Panc1 (cell line): Measurements from ENCODE around the gene TIMM44. TPM values are rescaled to one million over a fixed set of nuclear protein-coding genes. Genes with fewer than 3 reads are reported as not detected.

Source experiments
- ATAC-seq: fragments of 200-7000 bp; cut with Tn5 transposase; 2 replicates; pipeline ENCODE4 v1.9.1; 2020; ENCODE audit warnings: mild to moderate bottlenecking, moderate library complexity
- BruUV-seq: library from RNA; stranded (reverse); fragments of 400-500 nt; replicated peaks from 2 replicates; lab custom pipeline; 2021; lab: Mats Ljungman, UMichigan
- CTCF ChIA-PET: fragments of 300-600 bp; sonication (Branson Sonifier 250); formaldehyde crosslinking; loops from one replicate; lab custom pipeline; 2022; ENCODE audit warnings: antibody characterized with exemption; lab: Charles Lee
- POLR2A ChIA-PET: fragments of 300-600 bp; sonication (Branson Sonifier 250); formaldehyde crosslinking; loops from one replicate; lab custom pipeline; 2022; ENCODE audit warnings: antibody characterized with exemption; lab: Charles Lee
- DNase-seq: peaks from one replicate; pipeline ENCODE4 v3.0.0-alpha.2; 2010; ENCODE audit warnings: low read depth, low spot score
- H3K27ac ChIP-seq: 2 replicates; pipeline ENCODE4 v1.5.1; 2011; ENCODE audit warnings: mild to moderate bottlenecking, low read length, inconsistent platforms
- H3K27me3 ChIP-seq: fragments of 200-500 bp; sonication (Bioruptor generic); 2 replicates; pipeline ENCODE4 v1.6.0; 2014; ENCODE audit warnings: low read length, inconsistent platforms; ENCODE audit not compliant: control insufficient read depth, insufficient read depth
- H3K36me3 ChIP-seq: fragments of 200-500 bp; sonication (Bioruptor generic); 2 replicates; pipeline ENCODE4 v1.5.1; 2014; ENCODE audit warnings: inconsistent platforms, mild to moderate bottlenecking, low read length, moderate library complexity; ENCODE audit not compliant: control insufficient read depth, insufficient read depth
- H3K4me1 ChIP-seq: 2 replicates; pipeline ENCODE4 v1.5.1; 2011; ENCODE audit warnings: inconsistent platforms, mild to moderate bottlenecking, low read length, moderate library complexity; ENCODE audit not compliant: control insufficient read depth, insufficient read depth
- H3K4me3 ChIP-seq, 2 experiments: 2 replicates each; pipeline ENCODE4 v1.5.1; 2011 to 2012; ENCODE audit warnings: low read depth in 2 of 2, low read length in 2 of 2, mild to moderate bottlenecking in 2 of 2, inconsistent platforms in 1 of 2, moderate library complexity in 1 of 2
- H3K9me3 ChIP-seq: fragments of 200-500 bp; sonication (Bioruptor generic); 2 replicates; pipeline ENCODE4 v1.5.1; 2014; ENCODE audit warnings: low read depth, mild to moderate bottlenecking, inconsistent platforms, low read length, moderate library complexity; ENCODE audit not compliant: control insufficient read depth, insufficient read depth
- POLR2AphosphoS5 ChIP-seq: IDR thresholded peaks from 2 replicates; pipeline ENCODE4 v1.6.1; 2012; ENCODE audit warnings: mild to moderate bottlenecking, low read depth, low read length, moderate library complexity
- SIN3A ChIP-seq: IDR thresholded peaks from 2 replicates; pipeline ENCODE4 v1.6.1; 2012; ENCODE audit warnings: low read depth, mild to moderate bottlenecking, low read length, moderate library complexity, borderline replicate concordance; ENCODE audit not compliant: insufficient read depth
- TCF7L2 ChIP-seq: IDR thresholded peaks from 2 replicates; pipeline ENCODE4 v1.6.1; 2011; ENCODE audit warnings: mild to moderate bottlenecking, low read depth, low read length, inconsistent platforms
- in situ Hi-C: cut with HindIII; loops from 2 replicates; pipeline ENCODE4 v1.10.0; 2016; ENCODE audit warnings: low sequenced_read_pairs, low pct_unique_long_range_greater_than_20kb
- intact Hi-C: fragments of 100-400 bp; cut with micrococcal nuclease; formaldehyde crosslinking; loops from one replicate; pipeline ENCODE4 v1.10.0; 2022; ENCODE audit not compliant: unreplicated experiment
- total RNA-seq: library from RNA; stranded (reverse); gene quantifications from one replicate; pipeline ENCODE4 v1.2.1, GENCODE V29; 2021; ENCODE audit not compliant: unreplicated experiment
- TF ChIP-seq, protein P1 (sequence below), 2 experiments: IDR thresholded peaks; 2 replicates each; pipeline ENCODE4 v1.6.1; 2011 to 2012; ENCODE audit warnings: low read depth in 2 of 2, control low read depth in 1 of 2, low read length in 1 of 2, mild to moderate bottlenecking in 1 of 2, moderate library complexity in 1 of 2; ENCODE audit not compliant: insufficient read depth in 1 of 2
- TF ChIP-seq, protein P2 (sequence below): fragments of 450-650 bp; IDR thresholded peaks from 2 replicates; pipeline ENCODE4 v1.5.1; 2017; ENCODE audit warnings: mild to moderate bottlenecking

The TIMM44 gene
- total RNA-seq, 1 experiment from 2014 or later: 105 TPM

DNA sequence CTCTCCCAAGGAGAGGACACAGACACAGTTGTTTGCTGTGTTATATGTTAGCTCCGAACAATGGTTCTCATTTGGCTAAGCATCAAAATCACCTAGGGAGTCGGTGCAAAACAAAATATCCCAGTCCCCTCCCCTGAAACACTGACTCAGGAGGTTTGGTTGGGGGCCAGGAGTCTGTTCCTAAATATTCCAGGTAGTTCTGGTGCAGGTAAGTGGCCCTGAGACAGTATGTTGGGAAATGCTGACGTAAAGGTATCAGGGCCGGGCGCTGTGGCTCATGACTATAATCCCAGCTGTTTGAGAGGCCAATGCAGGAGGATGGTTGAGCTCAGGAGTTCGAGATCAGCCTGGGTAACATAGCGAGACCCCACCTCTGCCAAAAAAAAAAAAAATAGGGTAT, 42.1 kb downstream of the TIMM44 start:
- Histone ChIP-seq H3K4me1 (peaks cover 6% of the 10 kb centered on the region; the same call in 1 of the 2 replicates), H3K27me3 (no peaks in the 10 kb centered on the region), H3K27ac (no peak overlapping the region), H3K36me3 (no peaks in the 10 kb centered on the region; the same call in 1 of the 2 replicates), H3K9me3 (no peaks in the 10 kb centered on the region), H3K4me3 (no peak overlapping the region)
- ChIA-PET CTCF (interaction anchor here (0.5 to 0.7 kb wide), 2 partner anchors 124 to 232 kb away, joined by 3 read pairs; partner anchors contain the start of gene RETN), POLR2A (interaction anchor here (1.4 kb wide), 1 partner anchor 32 kb away, joined by 9 read pairs; no protein-coding TSS in a partner anchor)
- in situ Hi-C loops (no loop called here), intact Hi-C loops (no loop called here)
- TF ChIP-seq, protein P1, sequence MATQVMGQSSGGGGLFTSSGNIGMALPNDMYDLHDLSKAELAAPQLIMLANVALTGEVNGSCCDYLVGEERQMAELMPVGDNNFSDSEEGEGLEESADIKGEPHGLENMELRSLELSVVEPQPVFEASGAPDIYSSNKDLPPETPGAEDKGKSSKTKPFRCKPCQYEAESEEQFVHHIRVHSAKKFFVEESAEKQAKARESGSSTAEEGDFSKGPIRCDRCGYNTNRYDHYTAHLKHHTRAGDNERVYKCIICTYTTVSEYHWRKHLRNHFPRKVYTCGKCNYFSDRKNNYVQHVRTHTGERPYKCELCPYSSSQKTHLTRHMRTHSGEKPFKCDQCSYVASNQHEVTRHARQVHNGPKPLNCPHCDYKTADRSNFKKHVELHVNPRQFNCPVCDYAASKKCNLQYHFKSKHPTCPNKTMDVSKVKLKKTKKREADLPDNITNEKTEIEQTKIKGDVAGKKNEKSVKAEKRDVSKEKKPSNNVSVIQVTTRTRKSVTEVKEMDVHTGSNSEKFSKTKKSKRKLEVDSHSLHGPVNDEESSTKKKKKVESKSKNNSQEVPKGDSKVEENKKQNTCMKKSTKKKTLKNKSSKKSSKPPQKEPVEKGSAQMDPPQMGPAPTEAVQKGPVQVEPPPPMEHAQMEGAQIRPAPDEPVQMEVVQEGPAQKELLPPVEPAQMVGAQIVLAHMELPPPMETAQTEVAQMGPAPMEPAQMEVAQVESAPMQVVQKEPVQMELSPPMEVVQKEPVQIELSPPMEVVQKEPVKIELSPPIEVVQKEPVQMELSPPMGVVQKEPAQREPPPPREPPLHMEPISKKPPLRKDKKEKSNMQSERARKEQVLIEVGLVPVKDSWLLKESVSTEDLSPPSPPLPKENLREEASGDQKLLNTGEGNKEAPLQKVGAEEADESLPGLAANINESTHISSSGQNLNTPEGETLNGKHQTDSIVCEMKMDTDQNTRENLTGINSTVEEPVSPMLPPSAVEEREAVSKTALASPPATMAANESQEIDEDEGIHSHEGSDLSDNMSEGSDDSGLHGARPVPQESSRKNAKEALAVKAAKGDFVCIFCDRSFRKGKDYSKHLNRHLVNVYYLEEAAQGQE (IDR thresholded peaks at IDR 0.05; ENCODE audit: insufficient read depth in 1 of 2, low read depth in 2 of 2, low read length in 1 of 2): no peak
- TF ChIP-seq SIN3A (no peak), POLR2AphosphoS5 (no peak; the same call in 1 of the 2 replicates), TCF7L2 (no peak)
- TF ChIP-seq, protein P2, sequence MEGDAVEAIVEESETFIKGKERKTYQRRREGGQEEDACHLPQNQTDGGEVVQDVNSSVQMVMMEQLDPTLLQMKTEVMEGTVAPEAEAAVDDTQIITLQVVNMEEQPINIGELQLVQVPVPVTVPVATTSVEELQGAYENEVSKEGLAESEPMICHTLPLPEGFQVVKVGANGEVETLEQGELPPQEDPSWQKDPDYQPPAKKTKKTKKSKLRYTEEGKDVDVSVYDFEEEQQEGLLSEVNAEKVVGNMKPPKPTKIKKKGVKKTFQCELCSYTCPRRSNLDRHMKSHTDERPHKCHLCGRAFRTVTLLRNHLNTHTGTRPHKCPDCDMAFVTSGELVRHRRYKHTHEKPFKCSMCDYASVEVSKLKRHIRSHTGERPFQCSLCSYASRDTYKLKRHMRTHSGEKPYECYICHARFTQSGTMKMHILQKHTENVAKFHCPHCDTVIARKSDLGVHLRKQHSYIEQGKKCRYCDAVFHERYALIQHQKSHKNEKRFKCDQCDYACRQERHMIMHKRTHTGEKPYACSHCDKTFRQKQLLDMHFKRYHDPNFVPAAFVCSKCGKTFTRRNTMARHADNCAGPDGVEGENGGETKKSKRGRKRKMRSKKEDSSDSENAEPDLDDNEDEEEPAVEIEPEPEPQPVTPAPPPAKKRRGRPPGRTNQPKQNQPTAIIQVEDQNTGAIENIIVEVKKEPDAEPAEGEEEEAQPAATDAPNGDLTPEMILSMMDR: no peak
- DNase-seq (no peak), ATAC-seq (no peak)
- no TSS peak for BruUV-seq

DNA sequence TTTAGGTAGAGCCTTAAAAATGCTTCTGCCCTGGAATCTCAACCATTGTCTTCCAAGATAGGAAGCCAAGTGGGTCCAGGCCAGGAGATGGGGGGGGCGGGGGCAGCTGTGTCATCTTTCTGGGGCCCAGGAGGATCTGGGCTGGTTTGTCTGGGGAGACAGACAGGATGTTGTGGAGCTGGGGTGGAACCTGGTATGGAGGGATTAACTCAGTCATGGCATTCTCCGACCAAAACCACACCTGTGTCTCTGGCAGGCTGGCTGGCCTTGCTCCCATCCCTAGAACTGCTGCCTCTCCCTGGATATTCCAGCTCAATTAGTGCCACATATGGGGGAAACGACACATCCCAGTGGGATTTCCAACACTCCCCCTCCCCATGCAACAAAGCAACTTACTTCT, 42.5 kb downstream of the TIMM44 start:
- no peak for ATAC-seq

More for the DNA sequence above, 42.5 kb downstream of the TIMM44 start:
- BruUV-seq: no TSS peak
- H3K9me3 ChIP-seq: no peaks in the 10 kb centered on the region
- H3K4me3 ChIP-seq: no peak overlapping the region
- ChIA-PET POLR2A (no interaction called here), CTCF (no interaction called here)
- TF ChIP-seq, protein P1 (IDR thresholded peaks at IDR 0.05; ENCODE audit: insufficient read depth in 1 of 2, low read depth in 2 of 2, low read length in 1 of 2): no peak
- TF ChIP-seq, protein P2: no peak
- TF ChIP-seq SIN3A (no peak), TCF7L2 (no peak), POLR2AphosphoS5 (no peak)
- intact Hi-C loops: no loop called here
- DNase-seq: no peak
- H3K27ac ChIP-seq: no peak overlapping the region
- in situ Hi-C loops: no loop called here
- H3K27me3 ChIP-seq: no peaks in the 10 kb centered on the region
- peaks cover 6% of the 10 kb centered on the region; the same call in 1 of the 2 replicates for H3K4me1 ChIP-seq
- H3K36me3 ChIP-seq: no peaks in the 10 kb centered on the region; the same call in 1 of the 2 replicates
